HepG2 (cell line): ENCODE data around the gene RNF208. TPM values are rescaled to one million over a fixed set of nuclear protein-coding genes. Genes with fewer than 3 reads are reported as not detected.

ENCODE experiments used
- ATAC-seq: fragments of 200-7000 bp; cut with Tn5 transposase; 3 replicates; pipeline ENCODE4 v1.9.1; 2020; ENCODE audit warnings: mild to moderate bottlenecking, moderate library complexity
- BruUV-seq: library from RNA; stranded (reverse); fragments of 400-500 nt; replicated peaks from 2 replicates; lab custom pipeline; 2021; lab: Mats Ljungman, UMichigan
- CTCF ChIA-PET: fragments of 300-600 bp; formaldehyde crosslinking; extraction: SDS; loops from one replicate; lab custom pipeline; 2021; ENCODE audit warnings: low total read pairs, inconsistent platforms, low intra/inter-chr PET ratio; lab: Yijun Ruan, JAX
- POLR2A ChIA-PET: fragments of 350-600 bp; sonication (Branson Sonifier 250); formaldehyde crosslinking; loops from one replicate; lab custom pipeline; 2020; ENCODE audit warnings: antibody characterized with exemption, inconsistent platforms; lab: Yijun Ruan, JAX
- DNase-seq: peaks from one replicate; pipeline ENCODE4 v3.0.0-alpha.2; 2015; ENCODE audit warnings: low spot score
- FAIRE-seq: peaks from 3 replicates; lab custom pipeline; 2011; peaks lifted over from hg19 to GRCh38; lab: Jason Lieb, UNC
- H2AFZ ChIP-seq: one replicate; pipeline ENCODE4 v1.6.1; 2011; ENCODE audit warnings: low read length, inconsistent platforms
- H3K27ac ChIP-seq: fragments of 300-600 bp; 3 replicates; pipeline ENCODE4 v1.8.0; 2011; ENCODE audit warnings: mixed run types, mild to moderate bottlenecking, mixed read lengths, low read length, inconsistent platforms; ENCODE audit not compliant: insufficient read depth; ENCODE audit errors: extremely low read length
- H3K27me3 ChIP-seq, 2 experiments: fragments of 200-600 bp in 1 of 2; 2 replicates in 1 of 2; 3 replicates in 1 of 2; pipeline versions ENCODE4 v1.6.0 to v1.8.0; 2011; ENCODE audit warnings: low read length in 2 of 2, mild to moderate bottlenecking in 2 of 2, moderate library complexity in 2 of 2, inconsistent platforms in 1 of 2; ENCODE audit not compliant: insufficient read depth in 2 of 2, control insufficient read depth in 1 of 2
- H3K36me3 ChIP-seq, 2 experiments: fragments of 200-600 bp in 1 of 2; replicated peaks in 1 of 2; 2 replicates in 1 of 2; 3 replicates in 1 of 2; pipeline versions ENCODE4 v1.5.1 to v1.8.0; 2011; ENCODE audit warnings: low read length in 2 of 2, inconsistent platforms in 1 of 2; ENCODE audit not compliant: insufficient read depth in 2 of 2, control insufficient read depth in 1 of 2
- H3K4me1 ChIP-seq: 2 replicates; pipeline ENCODE4 v1.5.1; 2012; ENCODE audit warnings: low read length, inconsistent platforms; ENCODE audit not compliant: insufficient read depth
- H3K4me2 ChIP-seq: 2 replicates; pipeline ENCODE4 v1.6.0; 2011; ENCODE audit warnings: low read depth, low read length, inconsistent platforms
- H3K4me3 ChIP-seq, 3 experiments: fragments of 200-600 bp in 1 of 3; sonication (generic), shearing (Covaris generic) in 1 of 3; replicated peaks in 1 of 3; 2 replicates each; pipeline ENCODE4 v1.5.1; 2011 to 2016; ENCODE audit warnings: low read length in 3 of 3, inconsistent platforms in 2 of 3, low read depth in 2 of 3, mild to moderate bottlenecking in 2 of 3, control low read depth in 1 of 3, mixed read lengths in 1 of 3; ENCODE audit not compliant: insufficient read depth in 1 of 3
- H3K79me2 ChIP-seq: one replicate; pipeline ENCODE4 v1.6.1; 2011; ENCODE audit warnings: low read length, inconsistent platforms; ENCODE audit not compliant: insufficient read depth
- H3K9ac ChIP-seq: 2 replicates; pipeline ENCODE4 v1.6.0; 2011; ENCODE audit warnings: mild to moderate bottlenecking, low read depth, low read length, inconsistent platforms; ENCODE audit not compliant: insufficient read depth
- H3K9me3 ChIP-seq: 2 replicates; pipeline ENCODE4 v1.5.1; 2012; ENCODE audit warnings: mild to moderate bottlenecking, low read length
- H4K20me1 ChIP-seq: 2 replicates; pipeline ENCODE4 v1.6.0; 2011; ENCODE audit warnings: inconsistent platforms, mild to moderate bottlenecking, low read length, moderate library complexity; ENCODE audit not compliant: insufficient read depth
- CBFB ChIP-seq: sonication (generic); formaldehyde crosslinking; IDR thresholded peaks from 2 replicates; pipeline ENCODE4 v1.4.0; 2020; ENCODE audit warnings: missing genetic modification reagents
- CREBL2 ChIP-seq: sonication (generic); formaldehyde crosslinking; IDR thresholded peaks from 2 replicates; pipeline ENCODE4 v1.8.1; 2023; ENCODE audit warnings: missing genetic modification reagents, mild to moderate bottlenecking, borderline replicate concordance
- IKZF1 ChIP-seq: fragments of 450-650 bp; IDR thresholded peaks from 2 replicates; pipeline ENCODE4 v1.7.1; 2016
- MYC ChIP-seq: sonication (generic); formaldehyde crosslinking; IDR thresholded peaks from 2 replicates; pipeline ENCODE4 v1.9.0; 2021; ENCODE audit warnings: missing genetic modification reagents, borderline replicate concordance
- NFATC3 ChIP-seq: sonication (generic); formaldehyde crosslinking; IDR thresholded peaks from 2 replicates; pipeline ENCODE4 v1.5.1; 2020; ENCODE audit warnings: mild to moderate bottlenecking, missing genetic modification reagents
- TFE3 ChIP-seq: IDR thresholded peaks from 2 replicates; pipeline ENCODE4 v1.6.1; 2016
- ZNF235 ChIP-seq: sonication (generic); formaldehyde crosslinking; IDR thresholded peaks from 2 replicates; pipeline ENCODE4 v1.8.1; 2023; ENCODE audit warnings: mild to moderate bottlenecking, missing genetic modification reagents, borderline replicate concordance
- ZNF275 ChIP-seq: sonication (generic); formaldehyde crosslinking; IDR thresholded peaks from 2 replicates; pipeline ENCODE4 v1.8.0; 2022; ENCODE audit warnings: missing genetic modification reagents, mild to moderate bottlenecking, inconsistent platforms, borderline replicate concordance
- ZNF484 ChIP-seq: sonication (generic); formaldehyde crosslinking; IDR thresholded peaks from 2 replicates; pipeline ENCODE4 v1.5.1; 2020; ENCODE audit warnings: mild to moderate bottlenecking, low read depth, missing genetic modification reagents, borderline replicate concordance
- ZNF546 ChIP-seq: sonication (generic); formaldehyde crosslinking; conservative IDR thresholded peaks from 2 replicates; pipeline ENCODE4 v1.8.1; 2023; ENCODE audit warnings: mild to moderate bottlenecking, missing genetic modification reagents
- ZSCAN20 ChIP-seq: sonication (generic); formaldehyde crosslinking; IDR thresholded peaks from 2 replicates; pipeline ENCODE4 v1.4.0; 2020; ENCODE audit warnings: missing genetic modification reagents, mild to moderate bottlenecking, borderline replicate concordance
- ZUFSP ChIP-seq: sonication (generic); formaldehyde crosslinking; IDR thresholded peaks from 2 replicates; pipeline ENCODE4 v1.9.0; 2021; ENCODE audit warnings: missing genetic modification reagents, mild to moderate bottlenecking, borderline replicate concordance
- WGBS: methylation state at CpG from one replicate; pipeline ENCODE4 v1.1.6; 2017; ENCODE audit warnings: low lambda C conversion rate; 5-methylcytosine and 5-hydroxymethylcytosine counted together
- in situ Hi-C: cut with HindIII; loops from 2 replicates; pipeline ENCODE4 v1.10.0; 2017; ENCODE audit warnings: low pct_unique_long_range_greater_than_20kb; ENCODE audit not compliant: extremely low pct_ligation_motif_present
- intact Hi-C: fragments of 100-400 bp; cut with micrococcal nuclease; formaldehyde crosslinking; loops from one replicate; pipeline ENCODE4 v1.10.0; 2022; ENCODE audit not compliant: unreplicated experiment
- polyA plus RNA-seq, 8 experiments: library from polyadenylated mRNA; depleted of rRNA in 3 of 8; stranded (reverse) in 7 of 8; unstranded in 1 of 8; fragments of >200 nt; fragmentation: Illumina TruSeq in 4 of 8; extraction: Trizol in 4 of 8; gene quantifications; 2 replicates each; pipeline versions ENCODE4 v1.2.1 to v1.2.3, GENCODE V29; 2011 to 2016; ENCODE audit warnings: low read depth in 4 of 8, missing spikeins in 1 of 8, mixed read lengths in 1 of 8; ENCODE audit not compliant: insufficient read depth in 1 of 8
- total RNA-seq, 5 experiments: library from RNA; depleted of rRNA; stranded (reverse); fragments of >200 nt; fragmentation: Illumina TruSeq; extraction: Trizol; gene quantifications; 2 replicates each; pipeline ENCODE4 v1.2.3, GENCODE V29; 2016; ENCODE audit warnings: low read depth in 1 of 5
- TF ChIP-seq, protein P1 (sequence below): sonication (generic); formaldehyde crosslinking; IDR thresholded peaks from 2 replicates; pipeline ENCODE4 v1.5.1; 2020; ENCODE audit warnings: missing genetic modification reagents, mild to moderate bottlenecking, borderline replicate concordance

The RNF208 gene
- total and polyA plus RNA-seq, 2 of the 13 experiments (the other 11 are each of a cell fraction or from before 2014, with no cell fraction given): 1.6 to 2.1 TPM

GRCh38 chr9:137240841-137241489 lies 18.9 kb upstream of the RNF208 start, which contains the start of gene TUBB4B:
Gene TUBB4B (plus strand): TSS chr9:137241287. CDS start chr9:137241361, 74 bp downstream.
- in situ Hi-C loops (no loop called here), intact Hi-C loops (no loop called here)
- DNase-seq: peak; percentile 99
- peak; percentile 55 for ATAC-seq
- Histone ChIP-seq H3K9ac (peak within 1 kb of the TSS; percentile 92), H3K36me3 (peaks cover 4 to 19% of the 10 kb centered on the region in 2 experiments; a peak in 4 of 5 replicates), H2AFZ (no peak within 1 kb of the TSS), H3K4me2 (peak within 1 kb of the TSS; percentile 99), H3K79me2 (peaks cover 36% of the 10 kb centered on the region), H3K27ac (peak within 1 kb of the TSS; percentile 96), H3K27me3 (no peaks in the 10 kb centered on the region; a peak in 1 of 5 replicates), H4K20me1 (peaks cover 27% of the 10 kb centered on the region), H3K4me3 (peak within 1 kb of the TSS; percentile 89 to 94 (median 94)), H3K4me1 (peaks cover 62% of the 10 kb centered on the region), H3K9me3 (no peaks in the 10 kb centered on the region)
- BruUV-seq: no TSS peak
- FAIRE-seq: peak; percentile 99
- CTCF ChIA-PET: no interaction called here
- 0% methylated on average over 14 of the region's 67 CpGs for WGBS
- POLR2A ChIA-PET: interaction anchor here (0.7 to 7.7 kb wide), 34 partner anchors 11 to 440 kb away, joined by 3 to 317 read pairs (median 6); partner anchors contain the start of genes ENTPD2, ENTPD8, LRRC26 and MAN1B1
- TF ChIP-seq ZSCAN20 (CRISPR knock-in tag) (no peak), MYC (CRISPR knock-in tag) (peak; percentile 42; the same call in 1 of the 2 replicates), ZNF484 (CRISPR knock-in tag) (no peak), CBFB (CRISPR knock-in tag) (peak; percentile 60; the same call in 1 of the 2 replicates), IKZF1 (no peak), ZNF546 (CRISPR knock-in tag) (no peak), ZNF235 (CRISPR knock-in tag) (0 out of 2 replicates have a peak, but pooled peaks have one; percentile 59), CREBL2 (CRISPR knock-in tag) (no peak; the same call in 1 of the 2 replicates), ZUFSP (no peak), NFATC3 (CRISPR knock-in tag) (0 out of 2 replicates have a peak, but pooled peaks have one; percentile 50), ZNF275 (0 out of 2 replicates have a peak, but pooled peaks have one; percentile 17), TFE3 (peak; percentile 74)
- TF ChIP-seq, protein P1, sequence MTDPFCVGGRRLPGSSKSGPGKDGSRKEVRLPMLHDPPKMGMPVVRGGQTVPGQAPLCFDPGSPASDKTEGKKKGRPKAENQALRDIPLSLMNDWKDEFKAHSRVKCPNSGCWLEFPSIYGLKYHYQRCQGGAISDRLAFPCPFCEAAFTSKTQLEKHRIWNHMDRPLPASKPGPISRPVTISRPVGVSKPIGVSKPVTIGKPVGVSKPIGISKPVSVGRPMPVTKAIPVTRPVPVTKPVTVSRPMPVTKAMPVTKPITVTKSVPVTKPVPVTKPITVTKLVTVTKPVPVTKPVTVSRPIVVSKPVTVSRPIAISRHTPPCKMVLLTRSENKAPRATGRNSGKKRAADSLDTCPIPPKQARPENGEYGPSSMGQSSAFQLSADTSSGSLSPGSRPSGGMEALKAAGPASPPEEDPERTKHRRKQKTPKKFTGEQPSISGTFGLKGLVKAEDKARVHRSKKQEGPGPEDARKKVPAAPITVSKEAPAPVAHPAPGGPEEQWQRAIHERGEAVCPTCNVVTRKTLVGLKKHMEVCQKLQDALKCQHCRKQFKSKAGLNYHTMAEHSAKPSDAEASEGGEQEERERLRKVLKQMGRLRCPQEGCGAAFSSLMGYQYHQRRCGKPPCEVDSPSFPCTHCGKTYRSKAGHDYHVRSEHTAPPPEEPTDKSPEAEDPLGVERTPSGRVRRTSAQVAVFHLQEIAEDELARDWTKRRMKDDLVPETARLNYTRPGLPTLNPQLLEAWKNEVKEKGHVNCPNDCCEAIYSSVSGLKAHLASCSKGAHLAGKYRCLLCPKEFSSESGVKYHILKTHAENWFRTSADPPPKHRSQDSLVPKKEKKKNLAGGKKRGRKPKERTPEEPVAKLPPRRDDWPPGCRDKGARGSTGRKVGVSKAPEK (CRISPR knock-in tag): no peak
